Measurements from ENCODE around the gene UNC50. TPM values are rescaled to one million over a fixed set of nuclear protein-coding genes. Genes with fewer than 3 reads are reported as not detected.

Gene UNC50
- total RNA-seq, 1 donor from 2014 or later = 52.9 TPM

GRCh38 chr2:98561902-98562695 lies 46.3 kb upstream of the UNC50 start:
- no peaks in the 10 kb centered on the region for H3K27me3 ChIP-seq (ENCODE audit: control insufficient read depth, insufficient read depth, low read length)
- FAIRE-seq = no peak
- DNase-seq (ENCODE audit: low read depth) = no peak
- TF ChIP-seq, protein P1, sequence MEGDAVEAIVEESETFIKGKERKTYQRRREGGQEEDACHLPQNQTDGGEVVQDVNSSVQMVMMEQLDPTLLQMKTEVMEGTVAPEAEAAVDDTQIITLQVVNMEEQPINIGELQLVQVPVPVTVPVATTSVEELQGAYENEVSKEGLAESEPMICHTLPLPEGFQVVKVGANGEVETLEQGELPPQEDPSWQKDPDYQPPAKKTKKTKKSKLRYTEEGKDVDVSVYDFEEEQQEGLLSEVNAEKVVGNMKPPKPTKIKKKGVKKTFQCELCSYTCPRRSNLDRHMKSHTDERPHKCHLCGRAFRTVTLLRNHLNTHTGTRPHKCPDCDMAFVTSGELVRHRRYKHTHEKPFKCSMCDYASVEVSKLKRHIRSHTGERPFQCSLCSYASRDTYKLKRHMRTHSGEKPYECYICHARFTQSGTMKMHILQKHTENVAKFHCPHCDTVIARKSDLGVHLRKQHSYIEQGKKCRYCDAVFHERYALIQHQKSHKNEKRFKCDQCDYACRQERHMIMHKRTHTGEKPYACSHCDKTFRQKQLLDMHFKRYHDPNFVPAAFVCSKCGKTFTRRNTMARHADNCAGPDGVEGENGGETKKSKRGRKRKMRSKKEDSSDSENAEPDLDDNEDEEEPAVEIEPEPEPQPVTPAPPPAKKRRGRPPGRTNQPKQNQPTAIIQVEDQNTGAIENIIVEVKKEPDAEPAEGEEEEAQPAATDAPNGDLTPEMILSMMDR (IDR thresholded peaks at IDR 0.05; ENCODE audit: insufficient read depth, low read length, severe bottlenecking) = no peak
- H3K4me3 ChIP-seq (ENCODE audit: low read depth, low read length) = no peak overlapping the region
- peaks cover 3% of the 10 kb centered on the region for H3K36me3 ChIP-seq (ENCODE audit: control insufficient read depth, insufficient read depth, low read length)

GRCh38 chr2:98563394-98563793 lies 45.0 kb upstream of the UNC50 start:
- no peak for DNase-seq (ENCODE audit: low read depth)
- Histone ChIP-seq H3K27me3 (ENCODE audit: control insufficient read depth, insufficient read depth, low read length) (no peaks in the 10 kb centered on the region), H3K4me3 (ENCODE audit: low read depth, low read length) (no peak overlapping the region), H3K36me3 (ENCODE audit: control insufficient read depth, insufficient read depth, low read length) (peaks cover 3% of the 10 kb centered on the region)
- FAIRE-seq = no peak
- TF ChIP-seq, protein P1 (IDR thresholded peaks at IDR 0.05; ENCODE audit: insufficient read depth, low read length, severe bottlenecking) = no peak

DNA sequence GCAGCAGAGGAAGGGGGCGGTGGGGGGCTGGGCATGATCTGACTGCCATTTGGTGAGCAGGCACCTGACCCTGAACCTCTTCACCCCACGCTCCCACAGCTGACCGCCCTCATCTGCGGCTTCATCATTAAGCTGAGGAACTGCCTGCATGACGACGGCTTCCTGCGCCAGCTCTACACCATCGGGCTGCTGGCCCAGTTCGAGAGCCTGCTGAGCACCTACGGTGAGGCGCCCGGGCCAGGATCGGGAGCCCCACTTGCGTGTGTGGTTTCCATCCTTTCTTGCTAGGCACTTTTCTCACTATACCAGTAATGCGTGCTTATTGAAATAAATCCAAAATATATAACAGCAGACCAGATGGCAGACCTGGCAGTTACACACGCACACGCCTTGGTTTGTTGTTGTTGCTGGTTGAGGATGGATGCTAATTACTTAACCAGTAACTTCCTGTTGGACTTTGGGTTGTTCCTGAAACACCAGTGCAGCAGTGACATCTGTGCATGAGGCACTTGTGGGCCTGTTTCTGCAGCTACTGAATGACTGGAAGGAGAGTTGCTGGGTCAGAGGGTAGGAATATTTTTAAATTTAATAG lies 43.8 kb upstream of the UNC50 start:
- TF ChIP-seq, protein P1 (IDR thresholded peaks at IDR 0.05; ENCODE audit: insufficient read depth, low read length, severe bottlenecking) = no peak
- H3K36me3 ChIP-seq (ENCODE audit: control insufficient read depth, insufficient read depth, low read length) = peaks cover 3% of the 10 kb centered on the region
- H3K27me3 ChIP-seq (ENCODE audit: control insufficient read depth, insufficient read depth, low read length) = no peaks in the 10 kb centered on the region
- no peak overlapping the region for H3K4me3 ChIP-seq (ENCODE audit: low read depth, low read length)
- FAIRE-seq (no peak), DNase-seq (ENCODE audit: low read depth) (no peak)

DNA sequence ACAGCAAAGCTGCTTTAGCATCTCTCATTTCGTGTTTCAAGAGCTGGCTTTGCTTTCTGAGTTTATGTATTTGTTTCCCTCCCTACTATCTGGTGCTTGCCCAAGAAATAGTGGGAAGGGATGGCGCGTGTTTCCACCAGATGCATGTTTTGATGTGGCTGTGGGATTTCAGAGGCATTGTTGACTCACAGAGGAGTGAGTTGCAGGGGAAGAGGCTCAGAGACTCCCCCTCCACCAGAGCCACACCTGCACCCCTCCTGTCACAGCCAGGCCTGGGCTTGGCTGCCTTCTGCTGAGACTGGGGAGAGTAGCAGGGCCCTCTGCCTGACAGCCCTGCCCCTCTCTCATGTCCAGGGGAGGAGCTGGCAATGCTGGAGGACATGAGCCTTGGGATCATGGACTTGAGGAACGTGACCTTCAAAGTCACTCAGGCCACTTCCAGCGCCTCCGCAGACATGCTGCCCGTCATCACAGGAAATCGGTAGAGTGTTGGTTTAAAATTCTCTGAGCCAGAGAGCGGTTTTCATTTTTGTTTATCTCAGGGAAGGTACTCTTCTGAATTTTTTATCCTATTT lies 43.0 kb upstream of the UNC50 start:
- FAIRE-seq = no peak
- Histone ChIP-seq H3K36me3 (ENCODE audit: control insufficient read depth, insufficient read depth, low read length) (peaks cover 3% of the 10 kb centered on the region), H3K4me3 (ENCODE audit: low read depth, low read length) (no peak overlapping the region), H3K27me3 (ENCODE audit: control insufficient read depth, insufficient read depth, low read length) (no peaks in the 10 kb centered on the region)
- TF ChIP-seq, protein P1 (IDR thresholded peaks at IDR 0.05; ENCODE audit: insufficient read depth, low read length, severe bottlenecking) = no peak
- DNase-seq (ENCODE audit: low read depth) = no peak

DNA sequence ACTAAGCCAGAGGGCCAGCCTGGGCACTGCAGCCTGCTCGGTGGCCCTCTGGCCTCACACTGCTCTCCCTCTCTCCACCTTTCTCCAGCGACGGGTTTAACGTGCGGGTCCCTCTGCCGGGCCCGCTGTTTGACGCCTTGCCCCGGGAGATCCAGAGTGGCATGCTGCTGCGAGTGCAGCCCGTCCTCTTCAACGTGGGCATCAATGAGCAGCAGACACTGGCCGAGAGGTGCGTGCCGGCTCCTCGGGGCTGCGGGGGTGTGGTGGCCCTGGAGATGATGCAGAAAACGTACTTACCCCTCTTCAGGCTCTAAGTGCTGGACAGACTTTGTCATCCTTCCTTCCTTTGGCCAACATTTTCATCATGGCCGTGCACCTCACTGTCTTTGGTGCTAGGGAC lies 42.4 kb upstream of the UNC50 start:
- DNase-seq (ENCODE audit: low read depth) (no peak), FAIRE-seq (no peak)
- Histone ChIP-seq H3K27me3 (ENCODE audit: control insufficient read depth, insufficient read depth, low read length) (no peaks in the 10 kb centered on the region), H3K36me3 (ENCODE audit: control insufficient read depth, insufficient read depth, low read length) (peaks cover 3% of the 10 kb centered on the region), H3K4me3 (ENCODE audit: low read depth, low read length) (no peak overlapping the region)
- TF ChIP-seq, protein P1 (IDR thresholded peaks at IDR 0.05; ENCODE audit: insufficient read depth, low read length, severe bottlenecking) = no peak
